ENCODE measurements around the gene RMND1.

The RMND1 gene

GRCh38 chr6:151365233-151365632 is 86.7 kb downstream of the RMND1 start:
- H3K36me3 ChIP-seq (ENCODE audit: insufficient read depth, low read length): peaks cover 64% of the 10 kb centered on the region
- no peak overlapping the region for H2AFZ ChIP-seq (ENCODE audit: low read length)
- H3K79me2 ChIP-seq (ENCODE audit: insufficient read depth, low read length): no peaks in the 10 kb centered on the region
- no peak overlapping the region for H3K27ac ChIP-seq (ENCODE audit: low read depth, low read length, poor library complexity, severe bottlenecking)
- H3K4me2 ChIP-seq (ENCODE audit: low read length): no peak overlapping the region
- H3K9ac ChIP-seq (ENCODE audit: low read length): no peak overlapping the region
- no peaks in the 10 kb centered on the region for H3K27me3 ChIP-seq (ENCODE audit: insufficient read depth, low read length)
- no peaks in the 10 kb centered on the region for H3K9me3 ChIP-seq (ENCODE audit: low read length)
- TF ChIP-seq EZH2 (IDR thresholded peaks at IDR 0.05; ENCODE audit: borderline replicate concordance, low read length): no peak
- TF ChIP-seq CTCF (IDR thresholded peaks at IDR 0.05; ENCODE audit: low read length): no peak
- no peaks in the 10 kb centered on the region for H4K20me1 ChIP-seq (ENCODE audit: insufficient read depth, low read length)
- no peaks in the 10 kb centered on the region for H3K4me1 ChIP-seq (ENCODE audit: insufficient read depth, low read length, severe bottlenecking)
- no peaks in the 10 kb centered on the region for H3K9me2 ChIP-seq (ENCODE audit: low read depth, low read length)
- no peaks in the 10 kb centered on the region for H3F3A ChIP-seq (ENCODE audit: insufficient read depth, low read length)
- no peak overlapping the region for H3K4me3 ChIP-seq (ENCODE audit: low read depth, low read length, poor library complexity, severe bottlenecking)

GRCh38 chr6:151359486-151359885 is 92.4 kb downstream of the RMND1 start:
- H3K27ac ChIP-seq (ENCODE audit: low read depth, low read length, poor library complexity, severe bottlenecking): no peak overlapping the region
- H4K20me1 ChIP-seq (ENCODE audit: insufficient read depth, low read length): no peaks in the 10 kb centered on the region
- H3K4me3 ChIP-seq (ENCODE audit: low read depth, low read length, poor library complexity, severe bottlenecking): no peak overlapping the region
- H3K9me3 ChIP-seq (ENCODE audit: low read length): no peaks in the 10 kb centered on the region
- TF ChIP-seq CTCF (IDR thresholded peaks at IDR 0.05; ENCODE audit: low read length): no peak
- TF ChIP-seq EZH2 (IDR thresholded peaks at IDR 0.05; ENCODE audit: borderline replicate concordance, low read length): no peak
- no peaks in the 10 kb centered on the region for H3K4me1 ChIP-seq (ENCODE audit: insufficient read depth, low read length, severe bottlenecking)
- H3K79me2 ChIP-seq (ENCODE audit: insufficient read depth, low read length): no peaks in the 10 kb centered on the region
- no peak overlapping the region for H3K9ac ChIP-seq (ENCODE audit: low read length)
- H2AFZ ChIP-seq (ENCODE audit: low read length): no peak overlapping the region
- no peaks in the 10 kb centered on the region for H3K27me3 ChIP-seq (ENCODE audit: insufficient read depth, low read length)
- H3K9me2 ChIP-seq (ENCODE audit: low read depth, low read length): no peaks in the 10 kb centered on the region
- H3F3A ChIP-seq (ENCODE audit: insufficient read depth, low read length): no peaks in the 10 kb centered on the region
- peaks cover 24% of the 10 kb centered on the region for H3K36me3 ChIP-seq (ENCODE audit: insufficient read depth, low read length)
- H3K4me2 ChIP-seq (ENCODE audit: low read length): no peak overlapping the region

- no peak overlapping the region for H3K27ac ChIP-seq (ENCODE audit: low read depth, low read length, poor library complexity, severe bottlenecking)
- H3K79me2 ChIP-seq (ENCODE audit: insufficient read depth, low read length): no peaks in the 10 kb centered on the region
- H3K4me1 ChIP-seq (ENCODE audit: insufficient read depth, low read length, severe bottlenecking): no peaks in the 10 kb centered on the region
- no peaks in the 10 kb centered on the region for H3F3A ChIP-seq (ENCODE audit: insufficient read depth, low read length)
- no peak overlapping the region for H2AFZ ChIP-seq (ENCODE audit: low read length)
- no peaks in the 10 kb centered on the region for H3K27me3 ChIP-seq (ENCODE audit: insufficient read depth, low read length)
- no peak overlapping the region for H3K4me2 ChIP-seq (ENCODE audit: low read length)
- H3K36me3 ChIP-seq (ENCODE audit: insufficient read depth, low read length): peaks cover 21% of the 10 kb centered on the region
- H3K9me2 ChIP-seq (ENCODE audit: low read depth, low read length): no peaks in the 10 kb centered on the region
- no peaks in the 10 kb centered on the region for H3K9me3 ChIP-seq (ENCODE audit: low read length)
- TF ChIP-seq CTCF (IDR thresholded peaks at IDR 0.05; ENCODE audit: low read length) (no peak), EZH2 (IDR thresholded peaks at IDR 0.05; ENCODE audit: borderline replicate concordance, low read length) (no peak)
- no peak overlapping the region for H3K4me3 ChIP-seq (ENCODE audit: low read depth, low read length, poor library complexity, severe bottlenecking)
- no peak overlapping the region for H3K9ac ChIP-seq (ENCODE audit: low read length)
- no peaks in the 10 kb centered on the region for H4K20me1 ChIP-seq (ENCODE audit: insufficient read depth, low read length)
Observed at GRCh38 chr6:151358475-151358874, 93.5 kb downstream of the RMND1 start.

All from OCI-LY1 (cell line).